HG03103 (cell line): ENCODE measurements around the gene SLC37A4.

ENCODE experiments used
- ATAC-seq: cut with Tn5 transposase; IDR thresholded peaks from one replicate; pipeline ENCODE4 v1.9.1; 2021; ENCODE audit warnings: low read depth; ENCODE audit not compliant: unreplicated experiment

Gene SLC37A4

DNA sequence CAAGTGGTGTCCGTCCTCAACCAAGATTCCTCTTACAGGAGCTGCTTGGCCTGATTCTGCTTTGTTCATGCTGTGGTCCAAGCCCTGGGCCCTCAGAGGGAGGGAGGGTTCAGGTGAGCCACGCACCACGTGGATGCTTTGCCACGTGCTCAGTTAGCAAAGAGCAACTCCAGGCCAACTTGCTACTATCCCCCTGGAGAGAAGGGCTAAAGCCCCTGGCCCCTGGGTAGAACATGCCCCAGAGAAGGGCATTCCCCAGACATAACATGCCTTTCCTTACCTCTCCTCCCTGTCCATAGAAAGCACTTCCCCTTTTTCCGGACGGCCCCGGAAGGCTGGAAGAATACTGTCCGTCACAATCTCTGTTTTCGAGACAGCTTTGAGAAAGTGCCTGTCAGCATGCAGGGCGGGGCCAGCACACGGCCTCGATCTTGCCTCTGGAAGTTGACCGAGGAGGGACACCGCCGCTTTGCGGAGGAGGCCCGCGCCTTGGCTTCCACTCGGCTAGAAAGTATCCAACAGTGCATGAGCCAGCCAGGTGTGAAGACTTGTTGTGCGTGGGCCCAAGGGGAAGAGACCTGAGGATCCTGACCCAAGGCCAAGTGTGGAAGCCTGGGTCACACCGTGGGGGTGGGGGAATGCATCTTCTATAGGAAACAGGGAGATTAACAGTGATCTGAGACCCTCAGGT is 50.3 kb downstream of the SLC37A4 start:
- no peak for ATAC-seq

DNA sequence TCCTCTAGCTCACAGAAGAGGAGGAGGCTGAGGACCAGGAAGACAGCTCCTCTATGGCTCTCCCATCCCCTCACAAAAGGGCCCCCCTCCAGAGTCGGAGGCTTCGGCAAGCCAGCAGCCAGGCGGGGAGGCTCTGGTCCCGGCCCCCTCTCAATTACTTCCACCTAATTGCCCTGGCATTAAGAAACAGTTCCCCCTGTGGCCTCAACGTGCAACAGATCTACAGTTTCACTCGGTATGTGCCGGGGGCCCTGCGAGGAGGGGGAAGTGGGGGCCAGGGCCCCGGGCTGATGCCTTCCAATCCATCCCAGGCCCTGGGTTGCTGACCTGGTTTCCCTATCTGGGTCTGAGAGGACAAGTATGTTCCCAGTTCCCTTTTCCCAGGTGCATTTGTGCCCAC is 51.2 kb downstream of the SLC37A4 start:
- no peak for ATAC-seq

DNA sequence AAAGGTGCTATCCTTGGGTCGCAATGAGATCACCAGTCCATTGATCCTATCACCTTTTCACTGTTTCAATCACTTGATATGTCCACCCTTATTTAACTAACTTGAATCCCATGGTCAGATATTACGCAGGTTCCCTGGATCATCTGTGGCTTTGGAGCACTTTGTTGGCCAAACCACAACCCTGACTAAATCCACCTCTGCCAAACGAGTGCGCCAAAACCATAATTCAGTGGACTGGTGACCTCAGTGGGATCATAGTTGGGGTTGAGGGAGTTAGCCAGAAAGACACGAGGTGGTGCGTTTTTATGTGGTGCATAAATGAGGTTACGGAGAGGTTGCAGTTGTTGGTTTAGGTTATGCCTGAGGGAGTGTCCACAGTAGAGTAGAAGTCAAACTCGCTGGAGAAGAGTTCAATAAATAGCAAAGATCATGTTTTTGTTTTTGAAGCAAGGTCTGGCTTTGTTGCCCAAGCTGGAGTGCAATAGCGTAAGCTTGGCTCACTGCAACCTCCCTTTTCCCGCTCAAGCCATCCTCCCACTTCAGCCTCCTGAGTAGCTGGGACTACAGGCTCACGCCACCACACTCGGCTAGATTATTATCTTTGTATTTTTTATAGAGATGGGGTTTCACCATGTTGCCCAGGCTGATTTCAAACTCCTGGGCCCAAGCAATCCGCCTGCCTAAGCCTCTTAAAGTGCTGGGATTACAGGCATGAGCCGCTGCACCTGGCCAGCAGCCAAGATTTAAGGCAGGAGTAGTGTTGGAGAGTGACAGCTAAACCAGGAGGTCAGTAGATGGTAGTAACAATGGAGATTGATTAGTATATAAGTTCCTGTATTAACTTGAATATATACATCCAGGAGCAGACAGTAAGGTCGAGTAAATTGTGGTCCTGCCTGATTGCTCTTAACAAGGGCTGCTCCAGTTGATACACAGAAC is 54.6 kb downstream of the SLC37A4 start:
- no peak for ATAC-seq
